NB4 (cell line): ENCODE results near the gene EDNRA.

Experiments
- DNase-seq: peaks from one replicate; pipeline ENCODE4 v3.0.0; 2010; ENCODE audit warnings: low read depth
- H3K4me3 ChIP-seq: one replicate; pipeline ENCODE4 v1.5.1; 2011; ENCODE audit warnings: mild to moderate bottlenecking, low read depth, low read length, moderate library complexity
- CTCF ChIP-seq: IDR thresholded peaks from one replicate; pipeline ENCODE4 v1.5.1; 2012; ENCODE audit warnings: low read depth, low read length
- MAX ChIP-seq: IDR thresholded peaks from 2 replicates; pipeline ENCODE4 v1.6.1; 2011; ENCODE audit warnings: low read depth, low read length
- MYC ChIP-seq: IDR thresholded peaks from 2 replicates; pipeline ENCODE4 v1.6.1; 2011; ENCODE audit warnings: low read depth, low read length
- POLR2A ChIP-seq: IDR thresholded peaks from 2 replicates; pipeline ENCODE4 v1.6.1; 2011; ENCODE audit warnings: mild to moderate bottlenecking; ENCODE audit not compliant: insufficient read length; ENCODE audit errors: extremely low read depth

The EDNRA gene

GRCh38 chr4:147532896-147533295 is 52.0 kb downstream of the EDNRA start:
- DNase-seq, result no peak
- TF ChIP-seq MAX, result no peak
- TF ChIP-seq MYC, result no peak
- no peak for TF ChIP-seq CTCF
- no peak for TF ChIP-seq POLR2A
- H3K4me3 ChIP-seq, result no peak overlapping the region

GRCh38 chr4:147533331-147533730 is 52.4 kb downstream of the EDNRA start:
- no peak for DNase-seq
- TF ChIP-seq MAX (no peak), CTCF (no peak)
- no peak overlapping the region for H3K4me3 ChIP-seq

GRCh38 chr4:147535124-147535523 is 54.2 kb downstream of the EDNRA start:
- no peak for DNase-seq
- no peak for TF ChIP-seq MYC
- no peak for TF ChIP-seq MAX
- no peak for TF ChIP-seq POLR2A
- no peak for TF ChIP-seq CTCF
- no peak overlapping the region for H3K4me3 ChIP-seq

GRCh38 chr4:147538711-147539110 is 57.8 kb downstream of the EDNRA start:
- no peak for DNase-seq
- TF ChIP-seq MAX, result no peak
- no peak for TF ChIP-seq MYC
- no peak for TF ChIP-seq POLR2A
- no peak for TF ChIP-seq CTCF

GRCh38 chr4:147539959-147540358 is 59.1 kb downstream of the EDNRA start:
- no peak for TF ChIP-seq MYC
- TF ChIP-seq POLR2A, result no peak
- no peak for TF ChIP-seq CTCF
- no peak for TF ChIP-seq MAX
- no peak for DNase-seq
- H3K4me3 ChIP-seq, result no peak overlapping the region

More at GRCh38 chr4:147538711-147539110, 57.8 kb downstream of the EDNRA start:
- no peak overlapping the region for H3K4me3 ChIP-seq
